WI38 (cell line): ENCODE measurements around the gene RTN4IP1.

Experiments
- H3K4me3 ChIP-seq: 2 replicates; pipeline ENCODE4 v1.5.1; 2011; ENCODE audit warnings: low read depth, mild to moderate bottlenecking, control low read depth, low read length
- TF ChIP-seq, protein P1 (sequence below): IDR thresholded peaks from 2 replicates; pipeline ENCODE4 v1.5.1; 2012; ENCODE audit warnings: low read depth, mild to moderate bottlenecking, control low read depth, low read length

Gene RTN4IP1

DNA sequence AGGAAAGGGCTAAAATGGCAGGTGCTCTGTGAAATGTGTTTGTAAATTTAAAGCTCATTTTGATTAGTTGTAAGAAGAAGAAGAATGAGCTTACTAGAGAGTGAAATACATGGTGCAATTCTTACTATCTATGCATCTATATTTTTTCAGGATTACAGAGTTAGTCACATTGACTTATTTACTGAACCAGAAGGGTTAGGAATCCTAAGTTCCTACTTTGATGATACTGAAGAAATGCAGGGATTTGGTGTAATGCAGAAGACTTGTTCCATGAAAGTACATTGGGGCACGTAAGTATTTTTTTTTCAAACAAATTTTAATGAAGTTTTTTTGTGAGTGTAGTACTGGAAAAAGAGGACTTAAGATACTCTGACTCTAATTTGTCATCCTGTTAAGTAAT lies 99.3 kb downstream of the RTN4IP1 start:
- TF ChIP-seq, protein P1, sequence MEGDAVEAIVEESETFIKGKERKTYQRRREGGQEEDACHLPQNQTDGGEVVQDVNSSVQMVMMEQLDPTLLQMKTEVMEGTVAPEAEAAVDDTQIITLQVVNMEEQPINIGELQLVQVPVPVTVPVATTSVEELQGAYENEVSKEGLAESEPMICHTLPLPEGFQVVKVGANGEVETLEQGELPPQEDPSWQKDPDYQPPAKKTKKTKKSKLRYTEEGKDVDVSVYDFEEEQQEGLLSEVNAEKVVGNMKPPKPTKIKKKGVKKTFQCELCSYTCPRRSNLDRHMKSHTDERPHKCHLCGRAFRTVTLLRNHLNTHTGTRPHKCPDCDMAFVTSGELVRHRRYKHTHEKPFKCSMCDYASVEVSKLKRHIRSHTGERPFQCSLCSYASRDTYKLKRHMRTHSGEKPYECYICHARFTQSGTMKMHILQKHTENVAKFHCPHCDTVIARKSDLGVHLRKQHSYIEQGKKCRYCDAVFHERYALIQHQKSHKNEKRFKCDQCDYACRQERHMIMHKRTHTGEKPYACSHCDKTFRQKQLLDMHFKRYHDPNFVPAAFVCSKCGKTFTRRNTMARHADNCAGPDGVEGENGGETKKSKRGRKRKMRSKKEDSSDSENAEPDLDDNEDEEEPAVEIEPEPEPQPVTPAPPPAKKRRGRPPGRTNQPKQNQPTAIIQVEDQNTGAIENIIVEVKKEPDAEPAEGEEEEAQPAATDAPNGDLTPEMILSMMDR, result no peak
- no peak overlapping the region for H3K4me3 ChIP-seq

DNA sequence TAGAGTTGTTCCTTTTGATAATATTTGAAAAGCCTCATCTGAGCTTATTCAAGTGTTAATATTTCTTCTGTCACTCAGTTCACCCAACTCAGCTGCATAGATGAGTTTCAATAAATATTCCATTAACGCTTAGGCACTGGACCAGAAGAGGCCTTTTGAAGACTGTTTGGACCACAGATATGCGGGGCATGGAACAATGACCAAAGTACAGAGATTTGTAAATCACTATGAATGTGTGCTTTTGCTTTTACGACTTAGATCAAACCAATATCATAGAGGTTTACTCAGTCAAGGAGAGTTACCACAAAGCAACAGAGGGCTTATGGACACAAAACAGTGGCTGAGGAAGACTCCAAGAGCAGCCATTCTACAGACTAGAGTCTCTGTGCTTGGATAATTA lies 99.9 kb downstream of the RTN4IP1 start:
- TF ChIP-seq, protein P1, result no peak
- no peak overlapping the region for H3K4me3 ChIP-seq

DNA sequence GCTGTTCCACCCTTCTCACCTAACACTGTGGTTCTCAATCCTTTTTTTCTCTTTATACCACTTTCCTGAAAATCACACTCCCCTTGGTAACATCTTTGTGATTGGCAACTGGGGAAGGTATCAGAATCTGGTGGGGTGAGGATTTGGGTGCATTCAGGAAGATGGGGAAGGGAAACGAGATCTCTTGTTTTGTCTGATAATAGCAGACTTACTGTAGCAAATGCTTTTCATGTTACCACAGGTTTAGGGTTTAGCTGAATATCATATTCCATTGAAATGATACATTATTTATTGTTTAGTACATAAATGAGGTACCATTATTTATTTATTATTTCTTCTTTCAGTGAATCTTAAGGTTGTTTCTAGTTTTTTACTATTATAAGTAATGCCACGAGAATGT lies 100.8 kb downstream of the RTN4IP1 start:
- no peak overlapping the region for H3K4me3 ChIP-seq
- TF ChIP-seq, protein P1, result no peak

DNA sequence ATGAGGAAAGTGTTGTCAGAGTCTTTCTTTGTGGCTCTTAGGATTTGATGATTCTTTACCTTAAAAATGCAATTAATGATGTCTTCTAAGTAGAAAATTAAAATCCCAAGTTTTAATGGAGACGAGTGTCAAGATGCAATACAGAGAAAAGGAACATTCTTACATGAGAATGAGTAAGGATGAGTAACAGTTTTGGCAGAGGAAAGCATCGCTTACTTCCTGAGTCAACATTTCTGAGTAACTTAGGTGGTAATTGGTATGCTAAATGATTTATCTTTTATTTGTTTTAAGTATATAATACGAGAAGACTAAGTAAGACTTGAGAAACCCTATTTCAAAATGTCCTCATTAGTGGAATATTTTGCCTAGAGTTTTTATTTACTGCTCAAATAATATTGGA lies 101.3 kb downstream of the RTN4IP1 start:
- TF ChIP-seq, protein P1, result no peak
- H3K4me3 ChIP-seq, result no peak overlapping the region

DNA sequence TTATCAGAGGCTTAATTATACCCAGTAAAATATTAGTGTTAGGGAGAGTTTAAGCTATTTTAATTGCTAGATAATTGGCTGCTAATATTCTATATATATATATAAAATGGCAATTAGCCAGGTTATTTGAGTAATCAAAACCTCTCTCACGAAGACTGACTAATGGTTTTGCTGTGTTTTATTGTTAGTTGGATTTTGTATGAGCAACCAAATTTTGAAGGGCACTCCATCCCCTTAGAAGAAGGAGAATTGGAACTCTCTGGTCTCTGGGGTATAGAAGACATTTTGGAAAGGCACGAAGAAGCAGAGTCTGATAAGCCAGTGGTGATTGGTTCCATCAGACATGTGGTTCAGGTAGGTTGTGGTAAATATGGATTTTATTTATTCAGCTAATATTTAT lies 102.2 kb downstream of the RTN4IP1 start:
- no peak overlapping the region for H3K4me3 ChIP-seq
- TF ChIP-seq, protein P1, result no peak

DNA sequence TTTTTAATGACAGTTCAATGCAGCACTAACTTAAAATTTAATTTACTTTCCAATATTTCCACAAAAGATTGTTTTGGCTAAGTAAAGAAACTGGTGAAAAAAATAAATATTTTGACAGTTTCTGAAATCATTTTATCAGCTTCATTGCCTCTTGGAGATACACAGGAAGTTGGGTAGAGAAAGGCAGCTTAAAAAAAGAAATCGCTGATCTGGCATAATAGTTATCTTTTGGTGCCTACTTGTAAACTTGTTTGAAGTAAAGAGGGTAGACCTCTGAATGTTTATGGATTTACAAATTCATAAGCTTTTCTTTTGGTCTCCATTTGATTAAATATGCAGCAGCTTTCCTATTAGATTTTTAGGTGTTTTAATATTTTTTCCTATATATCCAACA lies 103.4 kb downstream of the RTN4IP1 start:
- TF ChIP-seq, protein P1, result no peak
- no peak overlapping the region for H3K4me3 ChIP-seq

DNA sequence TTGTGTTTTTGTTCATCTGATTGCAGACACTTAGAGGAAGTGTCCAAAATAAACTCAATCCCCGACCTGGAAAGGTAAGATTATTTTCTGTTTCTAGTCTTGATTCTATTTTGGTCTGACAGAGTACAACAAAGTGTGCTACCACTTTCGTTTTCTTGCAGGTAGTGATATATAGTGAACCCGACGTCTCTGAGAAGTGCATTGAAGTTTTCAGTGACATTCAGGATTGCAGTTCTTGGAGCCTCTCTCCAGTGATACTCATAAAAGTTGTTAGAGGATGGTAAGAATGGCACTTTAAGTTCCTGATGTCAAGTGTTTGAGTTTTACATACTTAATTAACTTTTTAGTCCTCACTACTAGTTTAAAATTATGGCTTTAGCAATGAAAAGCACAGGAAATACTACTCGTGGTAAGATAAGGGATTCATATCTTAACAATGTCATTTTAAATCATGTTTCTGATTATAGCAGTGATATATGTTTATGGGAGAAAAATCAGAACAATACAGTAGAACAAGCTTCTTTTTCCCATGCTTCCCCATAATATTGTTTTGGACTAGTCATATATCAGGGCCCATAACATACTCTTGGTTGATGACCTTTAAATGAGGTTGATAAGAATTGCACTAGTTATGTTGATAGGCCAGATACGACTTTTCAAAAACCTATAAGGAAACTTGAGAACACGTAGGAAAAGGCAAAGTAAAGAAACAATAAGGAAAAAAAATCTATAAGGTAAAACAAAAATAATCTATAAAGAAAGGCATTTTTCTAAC lies 104.0 kb downstream of the RTN4IP1 start:
- TF ChIP-seq, protein P1, result no peak
- H3K4me3 ChIP-seq, result no peak overlapping the region
